Stimulated activated CD8-positive, alpha-beta memory T cell treated with anti-CD3 and anti-CD28 coated beads, Interleukin-4, amount 100 ng/mL, for 24 hours (primary cell): ENCODE data around the gene OMG.
"Not testable (repeated sequence)": the region's sequence is repeated elsewhere in the genome, so short reads cannot be mapped to it uniquely, and the experiment has no call there.

ENCODE experiments used
- DNase-seq: peaks from one replicate; pipeline ENCODE4 v3.0.0-alpha.2; 2020; ENCODE audit warnings: low read depth

OMG gene, protein sequence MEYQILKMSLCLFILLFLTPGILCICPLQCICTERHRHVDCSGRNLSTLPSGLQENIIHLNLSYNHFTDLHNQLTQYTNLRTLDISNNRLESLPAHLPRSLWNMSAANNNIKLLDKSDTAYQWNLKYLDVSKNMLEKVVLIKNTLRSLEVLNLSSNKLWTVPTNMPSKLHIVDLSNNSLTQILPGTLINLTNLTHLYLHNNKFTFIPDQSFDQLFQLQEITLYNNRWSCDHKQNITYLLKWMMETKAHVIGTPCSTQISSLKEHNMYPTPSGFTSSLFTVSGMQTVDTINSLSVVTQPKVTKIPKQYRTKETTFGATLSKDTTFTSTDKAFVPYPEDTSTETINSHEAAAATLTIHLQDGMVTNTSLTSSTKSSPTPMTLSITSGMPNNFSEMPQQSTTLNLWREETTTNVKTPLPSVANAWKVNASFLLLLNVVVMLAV

GRCh38 chr17:31297090-31297489, at the start of gene OMG:
Gene OMG (minus strand): TSS chr17:31297239. CDS start chr17:31296331, 908 bp downstream.
- DNase-seq: no peak

DNA sequence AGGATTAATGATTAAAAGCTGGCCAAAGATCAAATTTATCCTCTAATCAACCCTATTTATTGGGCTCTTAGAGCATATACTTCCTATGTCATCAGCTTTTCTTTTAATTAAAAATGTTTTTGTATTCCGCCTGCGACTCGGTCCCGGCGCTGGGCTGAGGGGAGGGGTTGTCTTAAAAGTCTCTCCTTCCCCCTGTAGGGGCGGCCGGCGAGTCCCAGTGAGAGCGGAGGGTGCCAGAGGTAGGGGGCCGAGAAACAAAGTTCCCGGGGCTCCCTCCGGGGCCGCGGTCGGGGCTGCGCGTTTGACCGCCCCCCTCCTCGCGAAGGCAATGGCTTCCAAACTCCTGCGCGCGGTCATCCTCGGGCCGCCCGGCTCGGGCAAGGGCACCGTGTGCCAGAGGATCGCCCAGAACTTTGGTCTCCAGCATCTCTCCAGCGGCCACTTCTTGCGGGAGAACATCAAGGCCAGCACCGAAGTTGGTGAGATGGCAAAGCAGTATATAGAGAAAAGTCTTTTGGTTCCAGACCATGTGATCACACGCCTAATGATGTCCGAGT, 48.2 kb upstream of the OMG start:
- not testable (repeated sequence) for DNase-seq

DNA sequence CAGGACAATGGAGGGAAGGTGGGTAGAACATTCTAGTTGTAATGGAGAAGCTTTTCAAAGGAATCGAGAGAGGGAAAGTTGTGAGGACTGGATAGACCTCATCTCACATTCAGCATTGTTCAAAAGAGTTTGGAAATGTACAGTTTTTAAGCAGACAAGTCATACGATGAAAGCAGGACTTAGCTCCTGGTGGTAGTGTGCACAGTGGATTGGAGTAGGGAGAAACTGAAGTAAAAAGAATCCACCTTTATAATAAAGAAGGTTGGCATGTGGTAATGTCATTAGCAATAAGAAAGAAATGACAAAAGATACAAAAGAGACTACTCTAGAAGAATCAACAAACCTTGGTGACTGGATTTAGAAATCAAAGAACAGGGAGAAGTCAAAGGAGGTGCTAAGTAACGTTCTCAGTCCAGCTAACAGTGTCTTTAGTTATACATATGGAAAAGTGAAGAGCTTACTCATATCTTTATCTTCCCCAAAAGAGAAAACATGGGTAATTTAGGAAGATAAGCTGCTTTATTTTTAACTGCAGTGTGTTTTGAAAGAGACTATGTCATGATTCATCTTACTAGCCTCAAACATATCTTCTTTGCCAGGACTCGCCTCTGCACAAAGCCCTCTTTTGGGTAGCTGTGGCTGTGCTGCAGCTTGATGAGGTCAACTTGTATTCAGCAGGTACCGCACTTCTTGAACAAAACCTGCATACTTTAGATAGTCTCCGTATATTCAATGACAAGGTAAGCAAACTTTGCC, 43.0 kb upstream of the OMG start:
- DNase-seq: no peak

DNA sequence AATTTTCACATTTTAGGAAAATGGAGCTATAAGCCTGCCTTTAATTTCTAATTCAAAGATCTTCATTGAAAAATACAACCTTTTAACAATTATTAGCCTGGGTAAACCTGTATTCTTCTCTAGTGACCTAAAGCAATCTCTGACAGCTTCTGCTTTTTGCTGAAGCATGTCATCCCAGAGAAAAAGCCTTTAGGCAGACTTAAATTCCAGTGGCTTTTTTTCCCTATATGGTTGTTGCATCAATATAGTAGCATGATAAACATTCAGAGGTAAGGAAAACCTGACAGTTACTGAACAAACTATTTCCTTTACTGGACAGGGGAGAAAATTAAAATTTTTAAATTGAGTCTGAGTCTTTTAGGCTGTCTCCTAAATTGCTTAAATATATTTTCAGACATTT, 32.2 kb upstream of the OMG start:
- DNase-seq: no peak

- DNase-seq: no peak
Observed at GRCh38 chr17:31328160-31328535, 31.1 kb upstream of the OMG start.

GRCh38 chr17:31327534-31328159, 30.6 kb upstream of the OMG start:
- no peak for DNase-seq

DNA sequence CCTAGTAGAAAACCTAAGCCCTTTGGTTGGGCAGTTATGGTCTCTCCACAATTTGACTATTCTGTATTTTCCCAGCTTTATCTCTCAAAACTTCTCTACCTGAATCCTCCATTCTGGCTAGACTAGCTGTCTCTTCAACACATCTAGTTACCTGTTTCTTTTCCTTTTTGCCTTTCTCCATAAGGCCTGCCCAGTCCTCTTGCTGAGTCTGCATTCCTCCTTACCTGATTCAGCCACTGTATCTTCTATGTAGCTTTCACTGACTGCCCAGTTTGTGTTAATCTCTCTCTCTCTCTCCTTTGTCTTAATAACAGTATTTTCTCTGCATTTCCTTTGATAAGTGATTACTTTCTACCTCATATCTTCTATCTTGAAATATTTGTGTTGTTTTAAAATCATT, 26.5 kb upstream of the OMG start:
- no peak for DNase-seq

DNA sequence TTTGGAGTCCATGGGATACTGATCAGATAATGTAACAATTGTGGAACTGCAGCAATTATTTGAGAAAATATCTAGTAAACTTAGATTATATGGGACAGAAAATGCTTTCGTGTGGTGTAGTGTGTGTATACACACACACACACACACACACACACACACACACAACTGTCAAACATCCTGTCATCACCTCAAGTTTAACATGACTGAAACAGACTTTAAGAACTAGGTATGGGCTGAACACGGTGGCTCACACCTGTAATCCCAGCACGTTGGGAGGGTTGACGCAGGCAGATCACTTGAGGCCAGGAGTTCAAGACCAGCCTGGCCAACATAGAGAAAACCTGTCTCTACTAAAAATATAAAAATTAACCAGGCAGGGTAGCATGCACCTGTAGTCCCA, 24.9 kb upstream of the OMG start:
- no peak for DNase-seq

GRCh38 chr17:31321481-31321880, 24.4 kb upstream of the OMG start, which contains the start of gene EVI2A:
Gene EVI2A (minus strand): TSS chr17:31321622. CDS start chr17:31319013, 2,609 bp downstream.
- DNase-seq: peak; percentile 61

GRCh38 chr17:31320791-31321190, 23.8 kb upstream of the OMG start:
- DNase-seq: no peak

DNA sequence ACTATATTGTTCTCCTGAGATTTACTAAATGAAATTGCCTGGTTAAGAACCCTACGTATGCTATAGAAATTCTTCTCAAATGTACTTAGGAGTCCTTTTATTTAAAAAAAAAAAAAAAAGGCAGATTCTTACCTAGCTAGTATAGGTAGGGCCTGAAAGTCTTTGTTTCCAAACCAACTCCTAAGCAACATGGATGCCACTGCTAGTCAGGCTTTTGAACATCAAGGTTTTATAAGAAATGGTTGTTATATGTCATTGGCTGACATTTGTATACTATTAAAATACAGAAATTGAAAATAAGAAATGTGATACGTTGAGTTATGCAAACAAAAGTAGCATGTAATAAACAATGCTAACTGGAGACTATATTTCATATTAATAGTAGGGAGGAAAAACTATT, 23.2 kb upstream of the OMG start:
- no peak for DNase-seq

- DNase-seq: no peak
Observed at GRCh38 chr17:31318851-31319661, 22.0 kb upstream of the OMG start.

DNA sequence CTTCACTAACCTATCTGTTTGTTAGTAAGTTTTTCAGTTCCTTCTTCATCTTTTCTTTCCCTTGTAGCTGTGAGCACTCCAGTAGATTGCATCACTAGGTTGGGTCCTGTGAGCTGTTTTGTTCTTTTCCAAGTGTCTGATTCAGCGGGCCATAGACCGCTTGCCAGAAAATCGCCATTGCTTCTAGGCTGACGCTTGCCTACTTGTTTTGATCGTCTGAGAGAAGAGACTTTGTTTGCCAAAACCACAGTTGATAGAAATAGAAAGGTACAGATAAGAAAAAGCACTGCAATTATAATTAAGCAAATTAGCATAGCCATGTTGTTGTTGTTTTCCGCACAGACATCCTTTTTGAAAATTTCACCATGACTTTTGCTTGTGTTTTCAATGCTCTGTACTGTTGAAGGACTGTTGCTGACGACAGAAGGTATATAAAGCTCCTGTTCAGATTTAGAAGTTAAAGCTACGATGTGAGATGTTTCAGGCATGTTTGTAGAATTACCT, 21.3 kb upstream of the OMG start:
- no peak for DNase-seq

DNA sequence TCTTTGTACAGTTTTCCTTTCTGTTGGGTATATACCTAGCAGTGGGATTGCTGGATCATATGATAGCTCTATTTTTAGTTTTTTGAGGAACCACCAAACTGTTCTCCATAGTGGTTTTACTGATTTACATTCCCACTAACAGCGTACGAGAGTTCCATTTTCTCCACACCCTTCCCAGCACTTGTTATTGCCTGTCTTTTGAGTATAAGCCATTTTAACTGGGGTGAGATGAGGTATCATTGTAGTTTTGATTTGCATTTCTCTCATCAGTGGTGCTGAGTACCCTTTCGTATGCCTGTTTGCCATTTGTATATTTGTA, 17.7 kb upstream of the OMG start:
- DNase-seq: no peak

DNA sequence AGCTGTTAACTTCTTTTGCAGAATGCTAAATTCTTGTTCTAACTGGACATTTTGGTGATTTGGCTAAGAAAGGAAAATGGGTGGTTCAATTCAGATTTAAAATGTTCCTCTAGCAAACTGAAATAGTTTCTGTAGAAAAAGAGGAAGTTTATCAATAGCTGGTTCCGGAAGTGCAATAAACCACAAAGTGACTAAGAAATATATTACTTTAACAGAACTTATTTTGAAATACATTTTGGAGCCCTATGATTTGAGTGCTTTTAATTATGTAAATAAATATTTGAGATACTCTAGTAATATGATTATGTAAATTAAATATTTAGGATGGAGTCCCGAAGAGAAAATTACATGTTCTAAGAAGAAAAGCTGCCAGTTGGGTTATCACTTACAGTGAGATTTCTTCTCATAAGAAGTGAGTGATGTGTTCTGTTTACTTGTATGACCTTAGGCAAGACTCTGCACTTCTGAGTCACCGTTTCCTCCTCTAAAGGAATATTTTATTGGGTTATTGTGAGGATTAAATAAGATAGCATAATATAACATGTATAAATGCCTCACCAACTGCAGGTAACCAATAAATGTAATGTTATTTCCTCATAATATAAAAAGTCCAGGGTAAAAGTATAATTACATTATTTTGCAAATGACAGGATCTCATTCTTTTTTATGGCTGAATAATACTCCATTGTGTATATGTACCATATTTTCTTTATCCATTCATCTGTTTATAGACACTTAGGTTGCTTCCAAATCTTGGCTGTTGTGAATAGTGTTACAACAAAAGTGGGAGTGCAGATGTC, 17.1 kb upstream of the OMG start, which contains the start of gene EVI2B:
TSS of gene EVI2B (minus strand) at position 73 of the 800 bp plus-strand sequence. CDS start 8,445 bp downstream, outside the sequence.
- DNase-seq: no peak

DNA sequence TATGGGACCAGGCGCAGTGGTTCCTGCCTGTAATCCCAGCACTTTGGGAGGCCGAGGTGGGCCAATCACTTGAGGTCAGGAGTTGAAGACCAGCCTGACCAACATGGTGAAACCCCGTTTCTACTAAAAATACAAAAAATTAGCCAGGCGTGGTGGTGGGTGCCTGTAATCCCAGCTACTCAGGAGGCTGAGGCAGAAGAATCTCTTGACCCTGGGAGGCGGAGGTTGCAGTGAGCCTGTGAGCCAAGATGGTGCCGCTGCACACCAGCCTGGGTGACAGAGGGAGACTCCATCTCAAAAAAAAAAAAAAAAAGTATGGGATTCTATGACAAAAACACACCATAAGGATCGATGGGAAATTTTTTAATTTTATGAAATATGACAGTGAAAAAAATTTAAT, 15.2 kb upstream of the OMG start:
- DNase-seq: not testable (repeated sequence)

DNA sequence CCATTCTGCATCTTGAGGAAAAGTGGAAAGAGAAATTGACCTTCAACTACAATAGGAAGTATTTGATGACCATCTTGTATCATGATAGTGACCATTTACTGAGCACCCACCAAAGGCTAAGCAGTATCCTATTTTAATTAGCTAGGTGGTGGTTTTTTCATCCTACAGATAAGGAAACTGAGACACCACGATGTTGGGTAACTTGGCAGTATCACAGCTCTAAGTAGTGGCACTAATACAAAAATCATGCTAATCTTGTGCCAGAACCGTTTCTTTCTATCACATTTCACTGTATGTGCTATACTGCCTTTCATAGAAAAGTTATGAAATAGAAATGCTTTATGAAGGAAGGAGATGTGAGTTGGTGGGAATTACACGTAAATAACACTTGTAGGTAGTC, 14.5 kb upstream of the OMG start:
- DNase-seq: no peak

DNA sequence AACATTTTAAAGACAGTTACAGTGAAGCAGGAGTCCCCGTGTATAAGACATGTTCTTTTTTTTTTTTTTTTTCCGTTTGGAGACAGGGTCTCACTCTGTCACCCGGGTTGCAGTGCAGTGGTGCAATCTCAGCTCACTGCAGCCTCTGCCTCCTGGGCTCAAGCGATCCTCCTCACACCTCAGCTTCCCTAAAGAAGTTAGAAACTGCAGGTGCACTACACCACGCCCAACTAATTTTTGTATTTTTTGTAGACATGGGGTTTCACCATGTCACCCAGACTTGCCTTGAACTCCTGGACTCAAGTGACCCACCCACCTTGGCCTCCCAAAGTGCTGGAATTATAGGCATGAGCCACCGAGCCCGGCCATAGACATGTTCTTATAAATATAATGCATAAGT, 13.8 kb upstream of the OMG start:
- no peak for DNase-seq

DNA sequence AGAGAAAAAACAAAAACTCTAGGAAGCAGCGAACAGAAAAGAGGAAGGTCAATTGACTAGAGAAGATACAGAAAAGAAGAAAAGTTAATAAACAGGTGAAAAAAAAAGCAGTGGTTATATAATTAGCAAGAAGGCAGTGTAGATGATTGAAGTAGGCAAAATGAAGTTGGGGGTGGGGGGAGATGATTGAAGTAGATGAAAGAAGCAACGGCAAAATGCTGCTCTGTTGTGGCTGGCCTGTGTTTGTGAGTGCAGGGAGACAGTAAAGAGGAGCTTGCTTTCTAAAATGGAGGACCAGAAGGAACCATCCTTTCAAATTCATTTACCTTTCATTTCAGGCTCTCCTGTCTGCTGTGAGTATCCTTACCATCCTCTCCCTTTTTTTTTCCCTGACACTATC, 13.2 kb upstream of the OMG start:
- no peak for DNase-seq

DNA sequence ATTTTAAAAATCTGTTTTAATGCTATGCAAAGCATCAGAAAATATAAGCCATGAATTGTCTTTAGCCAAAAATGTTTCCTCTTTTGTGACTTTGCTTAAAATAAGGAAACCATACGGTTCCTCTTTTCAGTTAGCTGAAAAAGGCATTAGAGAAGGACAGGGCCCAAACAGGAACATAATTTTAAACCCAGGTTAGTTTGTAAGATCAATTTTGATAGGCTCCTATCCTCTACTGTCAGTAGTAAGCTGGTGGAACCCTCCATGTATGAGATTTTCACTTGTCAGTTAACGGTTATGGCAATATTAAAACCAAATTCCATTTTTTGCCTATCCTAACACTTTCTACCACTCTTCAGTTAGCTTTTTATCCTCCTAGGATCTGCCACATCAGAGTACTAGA, 12.5 kb upstream of the OMG start:
- DNase-seq: no peak
